Measurements from ENCODE around the gene PRDM16. TPM values are rescaled to one million over a fixed set of nuclear protein-coding genes. Genes with fewer than 3 reads are reported as not detected.

The PRDM16 gene
- total RNA-seq, 2 experiments from 2014 or later = 0.05 to 0.20 TPM

GRCh38 chr1:3380469-3380868 lies 311.5 kb downstream of the PRDM16 start:
- Mint-ChIP-seq H3K4me3 (no peak overlapping the region), H3K9me3 (no peaks in the 10 kb centered on the region), H3K27me3 (ENCODE audit: low read depth) (peaks cover 4% of the 10 kb centered on the region), H3K4me1 (ENCODE audit: low read depth) (no peaks in the 10 kb centered on the region), H3K36me3 (ENCODE audit: low read depth) (no peaks in the 10 kb centered on the region), H3K27ac (no peak overlapping the region)
- CTCF ChIA-PET = no interaction called here
- intact Hi-C loops (cut with micrococcal nuclease) = no loop called here
- no peak for DNase-seq

GRCh38 chr1:3381901-3382300 lies 312.9 kb downstream of the PRDM16 start:
- no peak for DNase-seq
- peaks cover 4% of the 10 kb centered on the region for H3K27me3 Mint-ChIP-seq (ENCODE audit: low read depth)
- no peaks in the 10 kb centered on the region for H3K4me1 Mint-ChIP-seq (ENCODE audit: low read depth)
- CTCF ChIA-PET = no interaction called here
- H3K27ac Mint-ChIP-seq = no peak overlapping the region
- H3K36me3 Mint-ChIP-seq (ENCODE audit: low read depth) = no peaks in the 10 kb centered on the region
- no peaks in the 10 kb centered on the region for H3K9me3 Mint-ChIP-seq
- H3K4me3 Mint-ChIP-seq = no peak overlapping the region
- intact Hi-C loops (cut with micrococcal nuclease) = no loop called here

GRCh38 chr1:3382326-3383057 lies 313.5 kb downstream of the PRDM16 start:
- no peak for DNase-seq
- no peaks in the 10 kb centered on the region for H3K4me1 Mint-ChIP-seq (ENCODE audit: low read depth)
- CTCF ChIA-PET = no interaction called here
- peaks cover 4% of the 10 kb centered on the region for H3K27me3 Mint-ChIP-seq (ENCODE audit: low read depth)
- H3K36me3 Mint-ChIP-seq (ENCODE audit: low read depth) = no peaks in the 10 kb centered on the region
- H3K4me3 Mint-ChIP-seq = no peak overlapping the region
- H3K9me3 Mint-ChIP-seq = no peaks in the 10 kb centered on the region
- intact Hi-C loops (cut with micrococcal nuclease) = no loop called here
- no peak overlapping the region for H3K27ac Mint-ChIP-seq

- Mint-ChIP-seq H3K4me1 (ENCODE audit: low read depth) (no peaks in the 10 kb centered on the region), H3K27me3 (ENCODE audit: low read depth) (peaks cover 4% of the 10 kb centered on the region), H3K36me3 (ENCODE audit: low read depth) (no peaks in the 10 kb centered on the region), H3K27ac (no peak overlapping the region), H3K9me3 (no peaks in the 10 kb centered on the region), H3K4me3 (no peak overlapping the region)
- CTCF ChIA-PET = no interaction called here
- DNase-seq = no peak
- intact Hi-C loops (cut with micrococcal nuclease) = no loop called here
These were observed 314.7 kb downstream of the PRDM16 start for GRCh38 chr1:3383679-3384078.

GRCh38 chr1:3384407-3384806 lies 315.4 kb downstream of the PRDM16 start:
- no peak for DNase-seq
- no peaks in the 10 kb centered on the region for H3K36me3 Mint-ChIP-seq (ENCODE audit: low read depth)
- intact Hi-C loops (cut with micrococcal nuclease) = no loop called here
- H3K27ac Mint-ChIP-seq = no peak overlapping the region
- H3K9me3 Mint-ChIP-seq = no peaks in the 10 kb centered on the region
- no peak overlapping the region for H3K4me3 Mint-ChIP-seq
- no peaks in the 10 kb centered on the region for H3K4me1 Mint-ChIP-seq (ENCODE audit: low read depth)
- peaks cover 4% of the 10 kb centered on the region for H3K27me3 Mint-ChIP-seq (ENCODE audit: low read depth)
- CTCF ChIA-PET = no interaction called here

GRCh38 chr1:3386205-3387002 lies 317.4 kb downstream of the PRDM16 start:
- no peak overlapping the region for H3K4me3 Mint-ChIP-seq
- no peaks in the 10 kb centered on the region for H3K4me1 Mint-ChIP-seq (ENCODE audit: low read depth)
- H3K36me3 Mint-ChIP-seq (ENCODE audit: low read depth) = no peaks in the 10 kb centered on the region
- peaks cover 6% of the 10 kb centered on the region for H3K27me3 Mint-ChIP-seq (ENCODE audit: low read depth)
- CTCF ChIA-PET = interaction anchor here (0.6 to 0.7 kb wide), 2 partner anchors 66 to 212 kb away, joined by 3 read pairs; no protein-coding TSS in a partner anchor
- H3K9me3 Mint-ChIP-seq = no peaks in the 10 kb centered on the region
- intact Hi-C loops (cut with micrococcal nuclease) = no loop called here
- H3K27ac Mint-ChIP-seq = no peak overlapping the region
- no peak for DNase-seq

- intact Hi-C loops (cut with micrococcal nuclease) = no loop called here
- no peaks in the 10 kb centered on the region for H3K9me3 Mint-ChIP-seq
- no peak for DNase-seq
- no peaks in the 10 kb centered on the region for H3K4me1 Mint-ChIP-seq (ENCODE audit: low read depth)
- H3K27ac Mint-ChIP-seq = no peak overlapping the region
- H3K4me3 Mint-ChIP-seq = no peak overlapping the region
- CTCF ChIA-PET = no interaction called here
- H3K27me3 Mint-ChIP-seq (ENCODE audit: low read depth) = peaks cover 13% of the 10 kb centered on the region
- no peaks in the 10 kb centered on the region for H3K36me3 Mint-ChIP-seq (ENCODE audit: low read depth)
These were observed 318.4 kb downstream of the PRDM16 start for GRCh38 chr1:3387401-3387800.

- H3K9me3 Mint-ChIP-seq = no peaks in the 10 kb centered on the region
- DNase-seq = no peak
- intact Hi-C loops (cut with micrococcal nuclease) = no loop called here
- peaks cover 6% of the 10 kb centered on the region for H3K4me1 Mint-ChIP-seq (ENCODE audit: low read depth)
- CTCF ChIA-PET = no interaction called here
- H3K4me3 Mint-ChIP-seq = no peak overlapping the region
- H3K27ac Mint-ChIP-seq = no peak overlapping the region
- peaks cover 21% of the 10 kb centered on the region for H3K27me3 Mint-ChIP-seq (ENCODE audit: low read depth)
- no peaks in the 10 kb centered on the region for H3K36me3 Mint-ChIP-seq (ENCODE audit: low read depth)
These were observed 320.3 kb downstream of the PRDM16 start for GRCh38 chr1:3389093-3389833.

GRCh38 chr1:3390291-3390690 lies 321.3 kb downstream of the PRDM16 start:
- CTCF ChIA-PET = no interaction called here
- peaks cover 27% of the 10 kb centered on the region for H3K27me3 Mint-ChIP-seq (ENCODE audit: low read depth)
- H3K9me3 Mint-ChIP-seq = no peaks in the 10 kb centered on the region
- H3K4me1 Mint-ChIP-seq (ENCODE audit: low read depth) = peaks cover 6% of the 10 kb centered on the region
- no peak overlapping the region for H3K4me3 Mint-ChIP-seq
- DNase-seq = no peak
- H3K27ac Mint-ChIP-seq = no peak overlapping the region
- no peaks in the 10 kb centered on the region for H3K36me3 Mint-ChIP-seq (ENCODE audit: low read depth)
- intact Hi-C loops (cut with micrococcal nuclease) = no loop called here

GRCh38 chr1:3391711-3392110 lies 322.7 kb downstream of the PRDM16 start:
- peaks cover 37% of the 10 kb centered on the region for H3K27me3 Mint-ChIP-seq (ENCODE audit: low read depth)
- CTCF ChIA-PET = no interaction called here
- H3K9me3 Mint-ChIP-seq = no peaks in the 10 kb centered on the region
- H3K36me3 Mint-ChIP-seq (ENCODE audit: low read depth) = no peaks in the 10 kb centered on the region
- peaks cover 6% of the 10 kb centered on the region for H3K4me1 Mint-ChIP-seq (ENCODE audit: low read depth)
- intact Hi-C loops (cut with micrococcal nuclease) = no loop called here
- H3K4me3 Mint-ChIP-seq = no peak overlapping the region
- DNase-seq = no peak
- H3K27ac Mint-ChIP-seq = no peak overlapping the region

- peaks cover 6% of the 10 kb centered on the region for H3K4me1 Mint-ChIP-seq (ENCODE audit: low read depth)
- CTCF ChIA-PET = no interaction called here
- peaks cover 37% of the 10 kb centered on the region for H3K27me3 Mint-ChIP-seq (ENCODE audit: low read depth)
- no peaks in the 10 kb centered on the region for H3K36me3 Mint-ChIP-seq (ENCODE audit: low read depth)
- H3K4me3 Mint-ChIP-seq = no peak overlapping the region
- no peak overlapping the region for H3K27ac Mint-ChIP-seq
- intact Hi-C loops (cut with micrococcal nuclease) = no loop called here
- DNase-seq = no peak
- no peaks in the 10 kb centered on the region for H3K9me3 Mint-ChIP-seq
These were observed 324.3 kb downstream of the PRDM16 start for GRCh38 chr1:3393024-3393986.

Measured in activated naive CD4-positive, alpha-beta T cell treated with anti-CD3 and anti-CD28 coated beads for 36 hours (primary cell).